Testis (tissue), 3 donors: ENCODE data around the gene ADAMTS20. TPM values are rescaled to one million over a fixed set of nuclear protein-coding genes. Genes with fewer than 3 reads are reported as not detected.

Experiments used
- DNase-seq: peaks from one replicate; pipeline ENCODE4 v3.0.0-alpha.2; 2019
- H3K27ac ChIP-seq, 2 donors: fragments of 200-600 bp; sonication (generic); one replicate each; pipeline ENCODE4 v1.5.1; 2019
- H3K27me3 ChIP-seq: fragments of 200-600 bp; sonication (generic); one replicate; pipeline ENCODE4 v1.5.1; 2019
- H3K36me3 ChIP-seq: fragments of 200-600 bp; sonication (generic); one replicate; pipeline ENCODE4 v1.5.1; 2017; ENCODE audit warnings: low read depth; ENCODE audit errors: missing control alignments
- H3K4me1 ChIP-seq: fragments of 200-600 bp; sonication (generic); one replicate; pipeline ENCODE4 v1.5.1; 2019
- H3K4me3 ChIP-seq, 2 donors: fragments of 200-600 bp; sonication (generic); one replicate each; pipeline ENCODE4 v1.5.1; 2017 to 2019
- H3K9me3 ChIP-seq: fragments of 200-600 bp; sonication (generic); one replicate; pipeline ENCODE4 v1.5.1; 2017
- CTCF ChIP-seq, 3 experiments: fragments of 450-650 bp in 2 of 3; fragments of 200-600 bp in 1 of 3; sonication (generic) in 1 of 3; IDR thresholded peaks; one replicate each; pipeline ENCODE4 v1.5.1; 2016 to 2019; ENCODE audit warnings: antibody characterized with exemption in 3 of 3, mild to moderate bottlenecking in 2 of 3, moderate library complexity in 1 of 3
- POLR2A ChIP-seq: fragments of 450-650 bp; IDR thresholded peaks from one replicate; pipeline ENCODE4 v1.6.1; 2017; ENCODE audit warnings: antibody characterized with exemption, mild to moderate bottlenecking, moderate library complexity
- WGBS, 2 donors: methylation state at CpG; one replicate each; pipeline ENCODE4 v1.1.5; 2018; 5-methylcytosine and 5-hydroxymethylcytosine counted together
- intact Hi-C: fragments of 100-400 bp; cut with DNase I; formaldehyde crosslinking; loops from one replicate; pipeline ENCODE4 v1.15.1; 2023; ENCODE audit warnings: low total_unique reads
- polyA plus RNA-seq: library from polyadenylated mRNA; stranded (reverse); fragments of 350-450 nt; fragmentation: Illumina TruSeq; extraction: RNeasy Lipid Tissue Mini Kit (QIAGEN cat#74804); gene quantifications from one replicate; pipeline ENCODE4 v1.2.3, GENCODE V29; 2014; ENCODE audit warnings: low read depth, low replicate concordance; ENCODE audit not compliant: insufficient read depth
- total RNA-seq, 2 donors: library from RNA; depleted of rRNA; stranded (reverse); fragments of >200 nt; gene quantifications; one replicate each; pipeline ENCODE4 v1.2.3, GENCODE V29; 2016

The ADAMTS20 gene
- total and polyA plus RNA-seq, 3 donors from 2014 or later = 0.26 to 1.5 (median 1.1) TPM

DNA sequence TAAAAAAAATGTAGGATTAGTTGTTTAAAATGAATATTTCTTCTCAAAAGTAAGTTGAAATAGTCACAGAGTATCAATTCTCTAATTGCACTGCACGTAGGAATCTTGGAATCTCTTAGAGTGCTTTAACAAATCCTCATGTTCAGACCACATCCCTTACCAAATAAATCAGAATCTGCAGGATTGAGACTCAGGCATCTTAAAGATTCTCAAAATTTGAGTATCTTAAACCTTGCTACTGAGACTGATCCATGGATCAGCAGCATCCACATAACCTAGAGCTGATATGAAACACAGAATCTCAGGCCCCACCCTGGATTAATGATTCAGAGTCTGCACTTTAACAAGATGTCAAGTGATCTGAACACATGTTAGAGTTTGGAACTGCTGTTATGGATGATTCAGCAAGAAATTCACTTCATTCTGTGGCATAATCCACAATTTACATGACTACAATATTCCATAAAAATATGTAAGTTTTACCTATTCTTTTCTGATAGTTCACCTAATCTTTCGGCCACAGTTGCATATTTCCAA is 58.7 kb downstream of the ADAMTS20 start:
- Histone ChIP-seq H3K4me3 (no peak overlapping the region), H3K4me1 (no peaks in the 10 kb centered on the region), H3K27me3 (no peaks in the 10 kb centered on the region), H3K9me3 (no peaks in the 10 kb centered on the region), H3K36me3 (no peaks in the 10 kb centered on the region), H3K27ac (no peak overlapping the region)
- intact Hi-C loops = no loop called here
- TF ChIP-seq POLR2A (no peak), CTCF (IDR thresholded peaks at IDR 0.05) (no peak)
- DNase-seq = no peak
- 78 to 85% methylated on average over 2 of the region's 2 CpGs for WGBS, 2 donors

- TF ChIP-seq CTCF (IDR thresholded peaks at IDR 0.05) = no peak
- no peak for TF ChIP-seq POLR2A
- no peaks in the 10 kb centered on the region for H3K4me1 ChIP-seq
- no peaks in the 10 kb centered on the region for H3K9me3 ChIP-seq
- no peak overlapping the region for H3K4me3 ChIP-seq
- DNase-seq = no peak
- WGBS, 2 donors = 73 to 94% methylated on average over 2 to 3 of the region's 3 CpGs
- no peaks in the 10 kb centered on the region for H3K36me3 ChIP-seq
- no peak overlapping the region for H3K27ac ChIP-seq
- no peaks in the 10 kb centered on the region for H3K27me3 ChIP-seq
- intact Hi-C loops = no loop called here
Observed at GRCh38 chr12:43482311-43483085, 69.5 kb downstream of the ADAMTS20 start.

DNA sequence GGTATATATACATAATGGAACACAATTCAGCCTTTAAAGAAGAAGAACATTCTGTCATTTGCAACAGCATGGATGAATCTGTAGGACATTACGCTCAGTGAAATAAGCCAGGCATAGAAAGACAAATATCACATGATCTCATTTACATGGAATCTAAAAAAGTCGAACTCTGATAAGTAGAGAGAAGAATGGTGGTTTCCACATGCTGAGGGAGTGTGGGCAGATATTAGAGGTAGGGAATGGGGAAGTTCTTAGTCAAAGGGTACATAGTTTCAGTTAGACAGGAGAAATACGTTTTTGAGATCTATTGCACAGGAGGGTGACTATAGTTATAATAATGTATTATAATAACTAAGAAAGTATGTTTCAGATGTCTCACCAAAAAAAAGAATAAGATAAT is 71.4 kb downstream of the ADAMTS20 start:
- no peak overlapping the region for H3K27ac ChIP-seq

GRCh38 chr12:43462741-43463140 is 89.3 kb downstream of the ADAMTS20 start:
- no peaks in the 10 kb centered on the region for H3K4me1 ChIP-seq
- H3K9me3 ChIP-seq = no peaks in the 10 kb centered on the region
- WGBS, 2 donors = 85 to 86% methylated on average over 3 of the region's 3 CpGs
- TF ChIP-seq CTCF (IDR thresholded peaks at IDR 0.05) (no peak), POLR2A (no peak)
- intact Hi-C loops = no loop called here
- no peaks in the 10 kb centered on the region for H3K27me3 ChIP-seq
- DNase-seq = no peak
- no peak overlapping the region for H3K4me3 ChIP-seq
- H3K27ac ChIP-seq = no peak overlapping the region
- H3K36me3 ChIP-seq = no peaks in the 10 kb centered on the region

More for the DNA sequence above, 71.4 kb downstream of the ADAMTS20 start:
- WGBS, 2 donors = 83 to 88% methylated on average over 3 of the region's 3 CpGs
- intact Hi-C loops = no loop called here
- no peaks in the 10 kb centered on the region for H3K36me3 ChIP-seq
- no peak for DNase-seq
- H3K4me3 ChIP-seq = no peak overlapping the region
- TF ChIP-seq CTCF (IDR thresholded peaks at IDR 0.05) (no peak), POLR2A (no peak)
- H3K27me3 ChIP-seq = no peaks in the 10 kb centered on the region
- H3K4me1 ChIP-seq = no peaks in the 10 kb centered on the region
- H3K9me3 ChIP-seq = no peaks in the 10 kb centered on the region

GRCh38 chr12:43462080-43462479 is 89.9 kb downstream of the ADAMTS20 start:
- intact Hi-C loops = no loop called here
- Histone ChIP-seq H3K4me3 (no peak overlapping the region), H3K4me1 (no peaks in the 10 kb centered on the region), H3K27ac (no peak overlapping the region), H3K36me3 (no peaks in the 10 kb centered on the region), H3K27me3 (no peaks in the 10 kb centered on the region), H3K9me3 (no peaks in the 10 kb centered on the region)
- no peak for TF ChIP-seq CTCF (IDR thresholded peaks at IDR 0.05)
- no peak for TF ChIP-seq POLR2A
- no peak for DNase-seq
- 47 to 61% methylated on average over 2 of the region's 2 CpGs for WGBS, 2 donors
